GM12873 (cell line): Measurements from ENCODE around the gene CHN1.
A peak's percentile ranks its signal among the peaks of the same experiment; 100 is the strongest.

Experiments
- CTCF ChIP-seq: IDR thresholded peaks from 2 replicates; pipeline ENCODE4 v1.5.1; 2012; ENCODE audit warnings: low read depth, mild to moderate bottlenecking, moderate library complexity, low read length, control low read depth; ENCODE audit not compliant: insufficient read depth; ENCODE audit errors: missing control alignments

Gene CHN1

GRCh38 chr2:174759381-174760065 is 245.7 kb downstream of the CHN1 start:
- no peak for TF ChIP-seq CTCF

- TF ChIP-seq CTCF: no peak
Measured at GRCh38 chr2:174756743-174757142, 248.4 kb downstream of the CHN1 start.

- TF ChIP-seq CTCF: no peak
Measured at GRCh38 chr2:174753038-174753633, 252.0 kb downstream of the CHN1 start.

GRCh38 chr2:174752403-174753037 is 252.7 kb downstream of the CHN1 start:
- no peak for TF ChIP-seq CTCF

- peak; percentile 30 for TF ChIP-seq CTCF
Measured at GRCh38 chr2:174750923-174751441, 254.2 kb downstream of the CHN1 start.

GRCh38 chr2:174749793-174750192 is 255.4 kb downstream of the CHN1 start:
- TF ChIP-seq CTCF: no peak

GRCh38 chr2:174748948-174749347 is 256.2 kb downstream of the CHN1 start:
- TF ChIP-seq CTCF: peak; percentile 77
